ENCODE measurements around the gene SLC39A2.

The SLC39A2 gene

GRCh38 chr14:21016413-21017190 is 17.5 kb downstream of the SLC39A2 start:
- Histone ChIP-seq H3K9me3 (ENCODE audit: control insufficient read depth, insufficient read depth, low read depth, low read length) (no peaks in the 10 kb centered on the region), H3K36me3 (ENCODE audit: control insufficient read depth in 2 of 2, insufficient read depth in 1 of 2, low read length in 2 of 2) (peaks cover 0 to 43% of the 10 kb centered on the region in 2 experiments; a peak in 2 of 3 replicates), H3K27ac (ENCODE audit: extremely low read depth, low read depth, low read length) (0 out of 2 replicates have a peak overlapping the region, but pooled peaks have one; percentile 9), H3K4me3 (ENCODE audit: low read depth, low read length) (no peak overlapping the region), H3K4me1 (ENCODE audit: control insufficient read depth, insufficient read depth, low read length) (no peaks in the 10 kb centered on the region)
- ChIA-PET CTCF (interaction anchor here (0.6 to 7.4 kb wide), 13 partner anchors 11 to 99 kb away, joined by 3 to 206 read pairs (median 35); partner anchors contain the start of genes RNASE7, SLC39A2 and TPPP2), POLR2A (interaction anchor here (0.6 to 2.5 kb wide), 2 partner anchors 55 to 76 kb away, joined by 3 to 19 read pairs; no protein-coding TSS in a partner anchor)
- TF ChIP-seq SP2 (tag by site-specific recombination; IDR thresholded peaks at IDR 0.05) (no peak), ZNF645 (tag by site-specific recombination; IDR thresholded peaks at IDR 0.05) (no peak), ZNF837 (tag by site-specific recombination; IDR thresholded peaks at IDR 0.05) (no peak), ZBTB17 (tag by site-specific recombination; IDR thresholded peaks at IDR 0.05) (no peak), ZNF639 (tag by site-specific recombination; IDR thresholded peaks at IDR 0.05) (no peak), ZNF140 (tag by site-specific recombination; IDR thresholded peaks at IDR 0.05) (no peak), ZNF223 (tag by site-specific recombination; IDR thresholded peaks at IDR 0.05) (no peak), ZNF404 (tag by site-specific recombination; IDR thresholded peaks at IDR 0.05) (no peak)

- no peak for TF ChIP-seq ZNF146 (tag by site-specific recombination; IDR thresholded peaks at IDR 0.05)
- TF ChIP-seq ZNF639 (tag by site-specific recombination; IDR thresholded peaks at IDR 0.05) = no peak
- POLR2A ChIA-PET = interaction anchor here (1.3 kb wide), 1 partner anchor 54 kb away, joined by 3 read pairs; no protein-coding TSS in a partner anchor
- CTCF ChIA-PET = interaction anchor here (0.6 to 7.4 kb wide), 6 partner anchors 10 to 318 kb away, joined by 3 to 136 read pairs (median 5); no protein-coding TSS in a partner anchor
Measured at GRCh38 chr14:21017528-21018245, 18.6 kb downstream of the SLC39A2 start.

GRCh38 chr14:21018286-21018685 is 19.2 kb downstream of the SLC39A2 start:
- ChIA-PET CTCF (interaction anchor here (0.8 to 7.4 kb wide), 5 partner anchors 9 to 160 kb away, joined by 3 to 136 read pairs (median 7); no protein-coding TSS in a partner anchor), POLR2A (interaction anchor here (1.3 kb wide), 1 partner anchor 53 kb away, joined by 3 read pairs; no protein-coding TSS in a partner anchor)
- TF ChIP-seq ZNF660 (tag by site-specific recombination; IDR thresholded peaks at IDR 0.05) = no peak
- TF ChIP-seq ZNF596 (tag by site-specific recombination; IDR thresholded peaks at IDR 0.05) = no peak
- no peak for TF ChIP-seq ZFHX2 (tag by site-specific recombination; conservative IDR thresholded peaks at IDR 0.05)
- TF ChIP-seq ZNF621 (tag by site-specific recombination; IDR thresholded peaks at IDR 0.05) = no peak
- no peak for TF ChIP-seq MEIS1 (CRISPR knock-in tag; IDR thresholded peaks at IDR 0.05; ENCODE audit: borderline replicate concordance)
- no peak for TF ChIP-seq ZNF777 (tag by site-specific recombination; IDR thresholded peaks at IDR 0.05; ENCODE audit: borderline replicate concordance)
- TF ChIP-seq ZNF112 (tag by site-specific recombination; IDR thresholded peaks at IDR 0.05) = no peak
- no peak for TF ChIP-seq KLF10 (tag by site-specific recombination; IDR thresholded peaks at IDR 0.05)
- TF ChIP-seq SP2 (tag by site-specific recombination; IDR thresholded peaks at IDR 0.05) = no peak
- TF ChIP-seq ZNF843 (tag by site-specific recombination; IDR thresholded peaks at IDR 0.05) = no peak
- no peak for TF ChIP-seq ZNF654 (tag by site-specific recombination; IDR thresholded peaks at IDR 0.05; ENCODE audit: low read depth)
- TF ChIP-seq CTCF (tag by site-specific recombination; IDR thresholded peaks at IDR 0.05) = no peak
- no peak for TF ChIP-seq ZNF701 (tag by site-specific recombination; IDR thresholded peaks at IDR 0.05)
- TF ChIP-seq YY2 (tag by site-specific recombination; IDR thresholded peaks at IDR 0.05) = no peak
- TF ChIP-seq ZFP69B (tag by site-specific recombination; IDR thresholded peaks at IDR 0.05) = no peak
- no peak for TF ChIP-seq ZNF114 (tag by site-specific recombination; IDR thresholded peaks at IDR 0.05)

More at GRCh38 chr14:21017528-21018245, 18.6 kb downstream of the SLC39A2 start:
- Histone ChIP-seq H3K9me3 (ENCODE audit: control insufficient read depth, insufficient read depth, low read depth, low read length) (no peaks in the 10 kb centered on the region), H3K27ac (ENCODE audit: extremely low read depth, low read depth, low read length) (no peak overlapping the region), H3K4me3 (ENCODE audit: low read depth, low read length) (no peak overlapping the region), H3K4me1 (ENCODE audit: control insufficient read depth, insufficient read depth, low read length) (no peaks in the 10 kb centered on the region), H3K36me3 (ENCODE audit: control insufficient read depth in 2 of 2, insufficient read depth in 1 of 2, low read length in 2 of 2) (peaks cover 0 to 51% of the 10 kb centered on the region in 2 experiments; a peak in 2 of 3 replicates)

More at GRCh38 chr14:21018286-21018685, 19.2 kb downstream of the SLC39A2 start:
- Histone ChIP-seq H3K4me3 (ENCODE audit: low read depth, low read length) (no peak overlapping the region), H3K9me3 (ENCODE audit: control insufficient read depth, insufficient read depth, low read depth, low read length) (no peaks in the 10 kb centered on the region), H3K36me3 (ENCODE audit: control insufficient read depth in 2 of 2, insufficient read depth in 1 of 2, low read length in 2 of 2) (peaks cover 0 to 51% of the 10 kb centered on the region in 2 experiments; a peak in 2 of 3 replicates), H3K27ac (ENCODE audit: extremely low read depth, low read depth, low read length) (no peak overlapping the region), H3K4me1 (ENCODE audit: control insufficient read depth, insufficient read depth, low read length) (no peaks in the 10 kb centered on the region)
